GM18499 (cell line): ENCODE data around the gene FAM53A.

Experiments used
- ATAC-seq: cut with Tn5 transposase; IDR thresholded peaks from one replicate; pipeline ENCODE4 v1.9.1; 2021; ENCODE audit warnings: moderate number of reproducible peaks; ENCODE audit not compliant: insufficient read depth, unreplicated experiment

FAM53A gene, protein sequence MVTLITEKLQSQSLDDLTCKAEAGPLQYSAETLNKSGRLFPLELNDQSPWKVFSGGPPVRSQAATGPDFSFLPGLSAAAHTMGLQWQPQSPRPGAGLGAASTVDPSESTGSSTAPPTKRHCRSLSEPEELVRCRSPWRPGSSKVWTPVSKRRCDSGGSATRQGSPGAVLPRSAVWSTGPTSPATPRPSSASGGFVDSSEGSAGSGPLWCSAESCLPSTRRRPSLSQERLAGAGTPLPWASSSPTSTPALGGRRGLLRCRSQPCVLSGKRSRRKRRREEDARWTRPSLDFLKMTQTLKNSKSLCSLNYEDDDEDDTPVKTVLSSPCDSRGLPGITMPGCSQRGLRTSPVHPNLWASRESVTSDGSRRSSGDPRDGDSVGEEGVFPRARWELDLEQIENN

DNA sequence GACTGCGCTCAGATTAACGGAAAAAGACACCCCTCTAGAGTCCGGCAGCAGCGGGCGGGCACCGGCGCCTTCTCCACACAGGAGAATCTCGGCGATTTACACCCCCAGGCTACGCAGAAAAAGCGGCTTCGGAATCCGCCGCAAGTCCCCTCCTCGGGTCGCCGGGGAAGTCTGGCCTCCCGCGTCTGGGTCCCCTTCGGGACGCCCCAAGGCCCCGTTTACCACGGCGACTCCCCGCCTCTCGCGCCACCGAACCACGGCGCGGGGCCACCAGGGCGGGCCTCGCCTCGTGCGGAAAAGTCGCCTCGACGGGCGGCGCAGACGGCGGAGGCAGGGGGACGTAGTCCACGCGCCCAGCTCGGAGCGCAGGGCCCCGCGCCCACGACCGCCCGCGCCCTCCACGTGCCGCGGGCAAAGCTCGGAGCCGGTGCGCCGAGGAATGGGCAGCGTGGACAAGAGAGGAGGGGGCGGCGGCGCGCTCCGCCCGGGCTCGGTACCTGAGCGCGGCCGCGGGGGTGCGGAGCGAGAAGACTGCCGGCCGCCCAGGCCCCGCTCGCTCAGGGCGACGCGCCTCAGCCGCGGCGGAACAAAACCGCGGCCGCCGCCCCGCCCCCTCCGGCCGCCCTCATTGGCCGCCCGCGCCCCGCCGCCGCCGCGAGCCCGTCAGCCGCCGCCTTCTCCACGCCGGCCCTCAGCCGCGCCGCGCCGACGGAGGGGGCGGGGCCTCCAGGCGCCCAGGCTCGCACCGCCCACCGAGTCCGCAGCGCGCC lies at the start of gene FAM53A:
Gene FAM53A (minus strand): TSS at position 578 of the 770 bp plus-strand sequence. CDS start 15,572 bp downstream, outside the sequence.
- ATAC-seq, result no peak

DNA sequence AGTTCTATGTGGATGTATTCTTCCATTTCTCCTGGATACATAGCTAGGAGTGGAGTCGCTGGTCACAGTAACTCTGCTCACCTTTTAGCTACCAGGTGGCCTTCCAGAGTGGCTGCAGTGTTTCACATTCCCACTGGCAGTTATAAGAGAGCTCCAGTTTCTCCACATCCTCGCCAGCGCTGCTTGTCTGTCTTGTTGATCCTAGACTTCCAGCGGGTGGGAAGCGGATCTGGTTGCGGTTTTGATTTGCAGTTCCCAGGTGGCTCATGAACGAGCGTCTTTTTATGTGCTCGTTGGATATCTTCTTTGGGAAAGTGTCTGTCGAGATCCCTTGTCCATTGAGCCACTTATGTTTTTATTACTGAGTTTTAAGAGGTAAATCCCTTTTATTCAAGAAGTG lies 48.8 kb upstream of the FAM53A start:
- no peak for ATAC-seq

DNA sequence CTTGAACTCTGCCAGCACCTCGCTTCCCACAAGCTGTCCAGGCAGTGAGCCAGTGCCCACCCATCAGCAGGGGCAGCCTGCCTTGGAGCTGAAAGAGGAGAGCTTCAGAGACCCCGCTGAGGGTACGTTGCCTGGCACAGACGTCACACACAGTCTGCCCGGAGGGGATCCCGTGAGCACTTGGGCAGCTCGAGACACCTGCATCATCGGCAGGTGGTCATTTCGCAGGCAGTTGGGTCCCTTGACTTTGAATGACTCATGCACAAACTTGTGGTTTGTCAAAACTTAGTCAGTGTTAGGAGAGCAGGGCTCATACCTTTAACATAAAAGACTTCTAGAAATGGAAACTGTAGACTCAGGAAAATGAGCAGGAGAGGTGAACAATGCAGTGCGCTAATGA lies 47.1 kb upstream of the FAM53A start:
- ATAC-seq, result no peak

DNA sequence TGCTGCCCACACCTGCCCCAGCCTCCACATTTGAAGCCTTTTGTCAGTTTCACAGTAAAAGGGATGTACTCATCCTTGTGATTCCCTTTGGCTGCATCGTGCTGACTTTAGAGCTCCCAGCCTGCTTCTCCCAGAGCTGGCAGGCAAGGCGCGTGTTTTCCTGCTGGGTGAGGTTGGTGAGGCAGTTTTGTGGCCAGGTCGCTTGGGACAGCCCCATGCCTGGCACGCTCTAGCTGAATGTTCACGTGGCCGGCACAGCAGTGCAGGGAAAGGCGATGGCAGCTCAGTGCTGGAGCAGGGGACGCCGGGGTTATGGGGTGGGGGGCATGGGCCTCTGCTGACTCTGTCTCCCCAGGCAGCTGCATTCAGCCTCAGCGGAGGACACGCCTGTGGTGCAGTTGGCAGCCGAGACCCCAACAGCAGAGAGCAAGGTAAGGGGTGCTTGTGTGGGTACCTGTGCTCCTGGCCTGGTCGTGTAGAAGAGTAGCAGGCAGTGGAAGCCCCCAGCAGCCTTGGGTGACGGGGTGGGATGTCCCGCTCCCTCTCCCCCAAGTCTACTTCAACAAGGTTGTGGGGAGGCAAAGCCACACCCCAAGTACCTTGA lies 46.5 kb upstream of the FAM53A start:
- no peak for ATAC-seq

DNA sequence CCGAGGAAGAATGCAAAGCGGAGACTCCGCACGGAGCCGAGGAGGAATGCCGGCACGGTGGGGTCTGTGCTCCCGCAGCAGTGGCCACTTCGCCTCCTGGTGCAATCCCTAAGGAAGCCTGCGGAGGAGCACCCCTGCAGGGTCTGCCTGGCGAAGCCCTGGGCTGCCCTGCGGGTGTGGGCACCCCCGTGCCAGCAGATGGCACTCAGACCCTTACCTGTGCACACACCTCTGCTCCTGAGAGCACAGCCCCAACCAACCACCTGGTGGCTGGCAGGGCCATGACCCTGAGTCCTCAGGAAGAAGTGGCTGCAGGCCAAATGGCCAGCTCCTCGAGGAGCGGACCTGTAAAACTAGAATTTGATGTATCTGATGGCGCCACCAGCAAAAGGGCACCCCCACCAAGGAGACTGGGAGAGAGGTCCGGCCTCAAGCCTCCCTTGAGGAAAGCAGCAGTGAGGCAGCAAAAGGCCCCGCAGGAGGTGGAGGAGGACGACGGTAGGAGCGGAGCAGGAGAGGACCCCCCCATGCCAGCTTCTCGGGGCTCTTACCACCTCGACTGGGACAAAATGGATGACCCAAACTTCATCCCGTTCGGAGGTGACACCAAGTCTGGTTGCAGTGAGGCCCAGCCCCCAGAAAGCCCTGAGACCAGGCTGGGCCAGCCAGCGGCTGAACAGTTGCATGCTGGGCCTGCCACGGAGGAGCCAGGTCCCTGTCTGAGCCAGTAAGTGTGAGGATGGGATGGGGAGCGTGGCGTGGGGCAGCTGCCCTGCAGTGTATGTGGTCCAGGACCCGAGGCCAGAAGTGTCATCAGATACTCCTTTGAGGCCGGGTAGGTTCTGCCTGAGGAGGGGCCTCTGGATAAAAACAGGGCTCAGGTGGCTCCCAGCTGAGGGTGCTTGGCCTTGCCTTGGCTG lies 44.2 kb upstream of the FAM53A start:
- ATAC-seq, result no peak

DNA sequence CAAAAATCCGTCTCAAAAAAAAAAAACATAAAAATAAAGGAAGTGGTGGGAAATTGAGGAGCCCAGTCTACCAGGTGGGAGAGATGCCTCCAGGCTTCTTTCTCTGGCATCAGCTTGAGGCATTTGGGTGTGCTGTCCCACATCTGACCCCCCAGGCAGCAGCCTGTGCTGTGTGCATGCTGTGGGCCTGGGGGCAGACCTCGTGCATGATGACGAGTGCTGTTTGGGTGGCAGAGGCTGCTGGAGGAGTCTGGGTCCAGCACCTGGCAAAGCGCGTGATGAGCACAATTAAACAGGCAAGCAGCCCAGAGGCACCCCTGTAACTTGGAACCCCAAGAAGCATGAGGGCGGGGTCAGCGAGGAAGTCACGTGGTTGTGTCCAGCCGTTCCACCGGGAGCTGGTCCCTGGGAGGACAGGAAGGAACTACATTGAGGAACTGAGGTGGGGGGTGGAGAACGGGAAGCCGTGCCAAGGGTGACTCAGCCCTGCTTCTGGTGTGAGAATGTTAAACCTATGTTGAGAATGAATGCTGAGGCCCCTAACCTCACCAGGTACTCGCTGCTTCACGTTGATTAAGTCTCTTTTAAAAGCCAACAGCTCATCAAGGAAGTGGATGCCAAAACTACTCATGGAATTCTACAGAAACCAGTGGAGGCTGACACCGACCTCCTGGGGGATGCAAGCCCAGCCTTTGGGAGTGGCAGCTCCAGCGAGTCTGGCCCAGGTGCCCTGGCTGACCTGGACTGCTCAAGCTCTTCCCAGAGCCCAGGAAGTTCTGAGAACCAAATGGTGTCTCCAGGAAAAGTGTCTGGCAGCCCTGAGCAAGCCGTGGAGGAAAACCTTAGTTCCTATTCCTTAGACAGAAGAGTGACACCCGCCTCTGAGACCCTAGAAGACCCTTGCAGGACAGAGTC lies 43.3 kb upstream of the FAM53A start:
- no peak for ATAC-seq

DNA sequence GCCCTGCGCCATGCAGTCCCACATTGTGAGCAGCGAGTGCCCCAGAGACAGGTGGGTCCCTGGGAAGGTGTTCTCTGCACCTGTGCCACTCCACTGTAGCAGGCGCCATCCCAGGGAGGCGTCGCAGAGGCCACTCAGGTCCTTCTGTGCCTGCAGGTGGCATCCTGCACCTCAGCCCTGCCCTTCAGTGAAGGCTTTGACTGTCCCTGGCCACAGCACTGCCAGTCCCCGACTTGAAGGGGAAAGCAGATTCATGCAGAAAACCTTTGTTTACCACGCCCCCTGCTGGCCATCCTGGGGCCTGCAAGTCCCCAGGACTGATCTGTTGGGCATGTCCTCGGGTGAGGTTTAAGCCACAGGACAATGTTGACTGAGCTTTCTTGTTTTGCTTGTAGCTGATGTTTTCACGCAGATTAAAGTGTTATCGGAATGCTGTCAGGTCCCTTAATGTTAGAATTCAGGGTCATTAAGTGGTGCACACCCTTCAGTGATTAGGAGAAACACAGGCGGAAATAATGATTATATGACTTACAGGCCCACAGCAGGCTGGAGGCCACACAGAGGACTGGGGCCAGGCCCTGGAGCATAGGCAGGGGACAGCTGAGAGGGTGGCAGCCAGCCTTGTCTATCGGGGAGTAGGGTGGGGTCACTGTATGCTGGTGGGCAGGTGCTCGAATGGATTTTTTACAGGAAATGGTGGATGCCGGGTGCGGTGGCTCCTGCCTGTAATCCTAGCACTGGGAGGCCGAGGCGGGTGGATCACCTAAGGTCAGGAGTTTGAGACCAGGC lies 42.2 kb upstream of the FAM53A start:
- ATAC-seq, result no peak

DNA sequence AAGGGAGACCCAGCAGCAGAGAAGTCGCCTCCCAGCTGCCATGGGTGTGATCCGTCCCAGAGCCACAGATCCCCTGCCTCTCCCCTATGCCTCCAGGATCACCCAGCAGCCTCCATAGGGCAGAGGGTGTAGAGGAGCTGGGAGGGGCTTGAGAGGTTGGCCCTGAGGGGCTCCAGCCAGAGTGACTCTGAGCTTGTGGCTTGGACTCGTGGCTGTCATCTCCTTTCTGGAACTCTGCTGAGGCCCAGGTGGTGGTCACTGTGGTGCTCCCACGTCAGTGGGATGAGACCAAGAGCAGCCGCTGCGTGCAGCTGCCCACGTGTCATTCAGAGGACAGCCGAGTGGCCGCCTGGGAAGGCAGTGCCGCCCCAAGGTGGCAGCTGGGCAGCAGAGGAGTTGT lies 41.4 kb upstream of the FAM53A start:
- no peak for ATAC-seq

DNA sequence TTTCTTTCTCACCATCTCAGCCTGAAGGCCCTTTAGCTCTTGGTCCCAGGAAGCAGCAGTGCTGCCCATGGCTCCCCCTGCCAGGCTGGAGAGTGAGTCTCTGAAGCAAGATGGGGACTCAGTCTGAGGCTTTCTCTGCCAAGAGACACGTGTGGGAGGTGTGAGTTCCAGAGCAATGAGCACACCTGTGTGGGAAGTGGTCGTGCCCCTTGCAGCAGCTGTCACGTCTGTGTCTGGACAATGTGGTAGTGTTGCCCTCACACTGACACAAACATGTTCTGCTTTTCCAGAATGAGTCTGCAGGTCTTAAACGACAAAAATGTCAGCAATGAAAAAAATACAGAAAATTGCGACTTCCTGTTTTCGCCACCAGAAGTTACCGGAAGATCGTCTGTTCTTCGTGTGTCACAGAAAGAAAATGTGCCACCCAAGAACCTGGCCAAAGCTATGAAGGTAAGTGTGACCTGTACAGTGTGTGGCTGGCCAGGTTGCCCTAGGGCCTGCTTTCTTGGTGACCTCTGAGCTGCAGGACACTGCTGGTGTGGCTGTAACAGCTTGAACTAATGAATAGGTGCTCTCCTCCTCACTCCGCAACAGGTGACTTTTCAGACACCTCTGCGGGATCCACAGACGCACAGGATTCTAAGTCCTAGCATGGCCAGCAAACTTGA lies 39.2 kb upstream of the FAM53A start:
- ATAC-seq, result no peak

DNA sequence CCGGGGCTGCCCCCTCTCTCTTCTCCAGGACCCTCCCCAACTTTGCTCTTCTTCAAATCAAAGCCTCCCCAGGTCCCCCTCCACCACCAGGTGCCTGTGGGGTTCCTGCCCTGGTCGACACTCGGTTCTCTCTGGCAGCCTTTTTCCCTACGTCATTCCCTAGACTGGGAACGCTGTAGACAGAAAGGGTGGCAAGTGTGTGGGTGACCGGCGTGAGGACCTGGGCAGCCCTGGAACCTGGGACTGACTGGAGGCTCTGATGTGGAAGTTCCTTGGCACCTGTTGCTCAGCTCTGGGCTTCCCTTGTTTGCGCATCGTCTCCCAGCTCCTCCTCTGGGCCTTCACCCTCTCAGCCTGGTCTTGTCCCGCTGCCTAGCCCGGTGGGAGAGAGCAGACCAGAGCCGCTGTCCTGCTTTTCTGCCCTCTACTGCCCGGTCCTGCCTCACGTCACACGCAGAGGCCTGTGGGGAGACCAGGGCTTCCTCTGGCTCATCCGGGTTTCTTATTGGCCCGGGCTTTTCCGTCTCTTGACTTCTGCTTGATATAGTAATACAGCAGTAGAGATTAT lies 38.5 kb upstream of the FAM53A start:
- no peak for ATAC-seq

DNA sequence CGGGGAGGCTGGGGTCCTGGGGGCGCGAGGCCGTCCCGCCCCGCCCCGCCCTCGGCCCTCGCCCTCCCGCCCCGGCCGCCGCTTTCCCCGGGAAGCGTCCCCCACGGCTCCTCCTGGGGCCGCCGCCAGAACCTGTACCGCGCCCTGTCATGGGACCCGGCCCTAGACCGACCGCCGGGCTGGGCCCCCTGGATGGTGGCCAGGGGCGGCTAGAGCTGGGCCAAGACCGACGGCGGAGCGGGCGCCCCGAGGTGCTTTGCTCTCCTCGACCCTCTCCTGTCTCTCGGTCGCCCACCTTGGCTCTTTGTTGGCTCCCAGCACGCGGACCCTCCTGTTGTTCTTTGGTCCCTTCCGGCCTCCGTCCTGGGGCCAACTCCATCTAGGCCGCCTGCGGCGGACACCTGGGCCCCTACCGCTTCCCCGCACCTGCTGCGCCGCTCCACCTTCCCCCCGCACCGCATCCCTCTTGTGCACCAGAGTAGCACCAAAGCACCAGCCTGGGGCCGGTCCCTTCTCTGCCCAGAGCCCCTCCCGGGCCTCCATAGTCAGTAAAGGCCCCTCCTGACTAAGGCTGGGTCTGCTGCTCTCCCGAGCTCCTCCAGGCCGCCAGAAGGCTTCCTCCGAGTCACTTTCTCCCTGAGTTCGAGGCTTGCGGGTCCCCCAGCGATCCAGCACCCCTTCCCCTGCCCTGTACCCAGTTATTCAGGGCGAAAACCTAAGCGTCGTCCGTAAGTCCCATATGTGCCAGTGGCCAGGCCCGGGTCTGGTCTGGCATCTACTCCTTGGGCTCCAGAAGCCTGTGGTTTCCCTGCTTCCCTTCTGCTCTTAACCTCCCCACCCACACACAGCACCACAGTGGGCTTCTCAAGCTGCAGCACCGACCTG lies 37.8 kb upstream of the FAM53A start:
- ATAC-seq, result no peak

DNA sequence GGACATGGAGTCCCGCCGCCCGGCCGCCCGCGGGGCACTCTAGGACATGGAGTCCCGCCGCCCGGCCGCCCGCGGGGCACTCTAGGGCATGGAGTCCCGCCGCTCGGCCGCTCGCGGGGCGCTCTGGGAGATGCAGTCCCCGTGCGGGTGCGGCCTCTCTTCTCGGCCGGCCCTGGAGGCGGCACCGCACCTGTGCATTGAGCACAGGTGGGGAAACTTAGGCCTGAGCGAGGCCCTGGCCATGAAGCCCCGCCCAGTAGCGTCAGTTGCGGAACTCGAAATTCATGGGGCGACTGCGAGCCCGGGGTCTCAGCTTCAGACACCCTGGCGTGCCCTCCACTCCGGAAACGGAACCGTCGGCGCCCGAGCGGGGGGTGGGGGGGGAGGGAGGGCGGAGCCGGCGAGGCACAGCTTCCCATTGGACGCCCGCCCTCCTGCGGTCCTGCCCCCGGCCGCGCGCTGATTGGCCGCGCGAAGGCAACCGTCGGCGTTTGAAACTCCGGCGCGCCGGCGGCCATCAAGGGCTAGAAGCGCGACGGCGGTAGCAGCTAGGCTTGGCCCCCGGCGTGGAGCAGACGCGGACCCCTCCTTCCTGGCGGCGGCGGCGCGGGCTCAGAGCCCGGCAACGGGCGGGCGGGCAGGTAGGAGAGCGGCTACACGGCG lies 37.0 kb upstream of the FAM53A start, which contains the start of the genes TACC3 and TMEM129:
Gene TACC3 (plus strand): TSS at position 519 of the 663 bp plus-strand sequence. CDS start 1,901 bp downstream, outside the sequence.
Gene TMEM129 (minus strand): TSS at position 321 of the 663 bp plus-strand sequence. CDS start 486 bp downstream, outside the sequence.
- ATAC-seq, result peak; percentile 61

DNA sequence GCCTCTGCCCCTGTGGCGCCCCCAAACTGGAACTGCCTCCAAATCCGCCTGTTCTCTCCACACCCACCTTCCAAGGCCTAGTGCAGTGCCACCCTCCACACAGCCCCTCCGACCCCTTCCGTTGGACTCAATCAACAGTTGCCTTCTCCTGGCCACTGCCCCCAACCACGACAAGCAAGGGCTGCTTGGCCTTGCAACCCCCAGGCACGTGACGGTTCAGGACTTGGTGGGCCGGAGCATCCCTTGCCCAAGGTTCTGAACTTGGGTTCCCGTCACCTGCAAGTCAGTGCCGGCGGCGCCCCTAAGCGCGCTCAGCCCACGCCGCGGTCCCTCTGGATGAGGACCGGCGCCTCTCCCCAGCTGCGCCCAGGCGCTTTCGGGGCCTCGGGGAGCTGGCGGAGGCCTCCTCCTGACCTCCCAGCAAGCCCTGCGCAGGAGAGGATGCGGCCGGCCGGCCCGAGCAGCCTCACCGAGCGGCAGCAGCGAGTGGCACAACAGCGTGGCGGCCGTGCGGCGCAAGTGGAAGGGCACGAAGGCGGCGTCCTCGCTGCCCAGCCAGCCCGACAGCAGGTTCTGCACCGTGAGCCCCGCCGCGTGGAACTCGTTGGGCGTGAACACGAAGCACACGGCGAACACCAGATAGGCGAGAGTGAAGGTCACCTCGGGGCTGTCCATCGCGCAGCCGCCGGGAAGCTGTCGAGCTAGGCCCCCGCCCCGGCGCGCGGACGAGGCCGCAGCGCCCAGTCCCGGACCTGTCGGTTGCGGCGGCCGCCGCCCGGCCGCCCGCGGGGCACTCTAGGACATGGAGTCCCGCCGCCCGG lies 36.3 kb upstream of the FAM53A start:
- ATAC-seq, result peak; percentile 5

DNA sequence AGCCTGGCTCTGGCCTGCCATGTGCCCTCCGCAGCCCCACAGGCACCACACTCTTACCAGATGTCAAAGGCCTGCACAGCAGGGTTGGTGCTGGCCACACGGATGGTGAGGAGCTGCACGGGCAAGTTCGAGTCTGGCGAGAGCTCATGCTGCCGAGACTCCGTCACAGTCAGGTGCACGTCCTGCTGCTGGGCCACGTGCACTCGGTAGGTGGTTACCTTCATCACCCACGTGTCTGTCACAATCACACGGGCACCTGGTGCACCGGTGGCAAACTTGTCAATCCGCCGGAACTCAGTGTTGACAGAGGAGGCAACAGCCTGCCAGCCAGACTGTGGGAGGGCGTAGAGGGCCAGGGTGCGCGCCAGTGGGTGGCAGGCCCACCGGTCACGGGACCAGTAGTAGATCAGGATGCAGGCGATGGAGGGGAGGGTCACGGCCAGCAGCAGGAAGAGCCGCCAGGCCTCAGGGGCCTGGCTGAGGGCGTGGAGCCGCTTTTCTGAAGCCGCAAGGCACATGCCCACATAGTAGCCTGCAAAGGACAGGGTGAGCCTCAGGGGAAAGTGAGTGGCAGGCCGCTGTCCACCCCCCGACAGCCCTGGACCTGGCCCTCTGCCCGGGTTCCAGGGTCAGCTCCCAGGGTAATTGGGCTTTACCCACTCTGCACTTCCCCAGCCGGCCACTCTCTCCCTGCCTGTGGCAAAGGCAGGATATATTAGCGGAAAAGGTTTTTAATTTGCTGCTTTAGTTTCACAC lies 34.2 kb upstream of the FAM53A start:
- no peak for ATAC-seq
